K562 (cell line): ENCODE measurements around the gene CCDC159. TPM values are rescaled to one million over a fixed set of nuclear protein-coding genes. Genes with fewer than 3 reads are reported as not detected.

ENCODE experiments used
- CTBP1 ChIP-seq: fragments of 450-650 bp; IDR thresholded peaks from 2 replicates; pipeline ENCODE4 v1.6.1; 2016; ENCODE audit warnings: borderline replicate concordance
- FOXA3 ChIP-seq, 2 experiments: fragments of 450-650 bp in 1 of 2; sonication (generic) in 1 of 2; formaldehyde crosslinking; IDR thresholded peaks in 1 of 2; conservative IDR thresholded peaks in 1 of 2; 2 replicates each; pipeline versions ENCODE4 v1.4.0 to v1.8.0; 2020 to 2022; ENCODE audit warnings: mild to moderate bottlenecking in 2 of 2, missing genetic modification reagents in 1 of 2
- KDM5B ChIP-seq: fragments of 200-600 bp; sonication (generic); IDR thresholded peaks from 2 replicates; pipeline ENCODE4 v1.6.1; 2012; ENCODE audit warnings: low read depth, mild to moderate bottlenecking, moderate library complexity, low read length, control low read depth, inconsistent platforms; ENCODE audit not compliant: insufficient replicate concordance
- MAFG ChIP-seq: fragments of 450-650 bp; conservative IDR thresholded peaks from 2 replicates; pipeline ENCODE4 v1.6.1; 2016; ENCODE audit warnings: missing genetic modification characterization, missing compliant biosample characterization
- MCM3 ChIP-seq: fragments of 450-650 bp; IDR thresholded peaks from 2 replicates; pipeline ENCODE4 v1.6.1; 2016
- NR2F6 ChIP-seq: fragments of 450-650 bp; formaldehyde crosslinking; IDR thresholded peaks from 2 replicates; pipeline ENCODE4 v1.4.0; 2020; ENCODE audit warnings: mild to moderate bottlenecking
- TEAD1 ChIP-seq, 2 experiments: fragments of 450-650 bp in 1 of 2; sonication (generic) in 1 of 2; formaldehyde crosslinking; IDR thresholded peaks; 2 replicates each; pipeline versions ENCODE4 v1.4.0 to v1.8.0; 2020 to 2022; ENCODE audit warnings: mild to moderate bottlenecking in 2 of 2, missing genetic modification reagents in 1 of 2
- polyA plus RNA-seq, 8 experiments: library from polyadenylated mRNA; depleted of rRNA in 4 of 8; stranded (reverse) in 5 of 8; unstranded in 3 of 8; fragments of >200 nt; fragmentation: Nextera tagmentation in 2 of 8; fragmentation: Illumina TruSeq in 1 of 8; extraction: Ambion mirVana in 2 of 8; extraction: Trizol in 1 of 8; gene quantifications; 2 replicates each; pipeline versions ENCODE4 v1.2.1 to v1.2.3, GENCODE V29; 2011 to 2014; ENCODE audit warnings: inconsistent platforms in 1 of 8, missing spikeins in 1 of 8
- total RNA-seq, 7 experiments: library from RNA; depleted of rRNA in 6 of 7; stranded (reverse); fragments of >200 nt in 6 of 7; fragmentation: Illumina TruSeq in 2 of 7; extraction: Trizol in 2 of 7; gene quantifications; 2 replicates each; pipeline versions ENCODE4 v1.2.1 to v1.2.3, GENCODE V29; 2011 to 2021; ENCODE audit warnings: low replicate concordance in 1 of 7
- TF ChIP-seq, protein P1 (sequence below), 2 experiments: fragments of 450-650 bp; IDR thresholded peaks; 2 replicates each; pipeline ENCODE4 v1.6.1; 2018; ENCODE audit warnings: mild to moderate bottlenecking in 2 of 2, low read depth in 1 of 2; ENCODE audit not compliant: partially characterized antibody in 2 of 2
- TF ChIP-seq, protein P2 (sequence below), 2 experiments: fragments of 450-650 bp in 1 of 2; sonication (generic) in 1 of 2; formaldehyde crosslinking in 1 of 2; IDR thresholded peaks; 2 replicates each; pipeline versions ENCODE4 v1.7.1 to v1.9.0; 2016 to 2022; ENCODE audit warnings: inconsistent platforms in 1 of 2, mild to moderate bottlenecking in 1 of 2, missing genetic modification reagents in 1 of 2

CCDC159 gene
- total and polyA plus RNA-seq, 9 of the 15 experiments (the other 6 are each of a cell fraction or from before 2014, with no cell fraction given) = 0.68 to 10.1 (median 4.7) TPM

GRCh38 chr19:11374433-11375142, 28.3 kb downstream of the CCDC159 start, which contains the start of gene SWSAP1 (continued):
- TF ChIP-seq, protein P1, sequence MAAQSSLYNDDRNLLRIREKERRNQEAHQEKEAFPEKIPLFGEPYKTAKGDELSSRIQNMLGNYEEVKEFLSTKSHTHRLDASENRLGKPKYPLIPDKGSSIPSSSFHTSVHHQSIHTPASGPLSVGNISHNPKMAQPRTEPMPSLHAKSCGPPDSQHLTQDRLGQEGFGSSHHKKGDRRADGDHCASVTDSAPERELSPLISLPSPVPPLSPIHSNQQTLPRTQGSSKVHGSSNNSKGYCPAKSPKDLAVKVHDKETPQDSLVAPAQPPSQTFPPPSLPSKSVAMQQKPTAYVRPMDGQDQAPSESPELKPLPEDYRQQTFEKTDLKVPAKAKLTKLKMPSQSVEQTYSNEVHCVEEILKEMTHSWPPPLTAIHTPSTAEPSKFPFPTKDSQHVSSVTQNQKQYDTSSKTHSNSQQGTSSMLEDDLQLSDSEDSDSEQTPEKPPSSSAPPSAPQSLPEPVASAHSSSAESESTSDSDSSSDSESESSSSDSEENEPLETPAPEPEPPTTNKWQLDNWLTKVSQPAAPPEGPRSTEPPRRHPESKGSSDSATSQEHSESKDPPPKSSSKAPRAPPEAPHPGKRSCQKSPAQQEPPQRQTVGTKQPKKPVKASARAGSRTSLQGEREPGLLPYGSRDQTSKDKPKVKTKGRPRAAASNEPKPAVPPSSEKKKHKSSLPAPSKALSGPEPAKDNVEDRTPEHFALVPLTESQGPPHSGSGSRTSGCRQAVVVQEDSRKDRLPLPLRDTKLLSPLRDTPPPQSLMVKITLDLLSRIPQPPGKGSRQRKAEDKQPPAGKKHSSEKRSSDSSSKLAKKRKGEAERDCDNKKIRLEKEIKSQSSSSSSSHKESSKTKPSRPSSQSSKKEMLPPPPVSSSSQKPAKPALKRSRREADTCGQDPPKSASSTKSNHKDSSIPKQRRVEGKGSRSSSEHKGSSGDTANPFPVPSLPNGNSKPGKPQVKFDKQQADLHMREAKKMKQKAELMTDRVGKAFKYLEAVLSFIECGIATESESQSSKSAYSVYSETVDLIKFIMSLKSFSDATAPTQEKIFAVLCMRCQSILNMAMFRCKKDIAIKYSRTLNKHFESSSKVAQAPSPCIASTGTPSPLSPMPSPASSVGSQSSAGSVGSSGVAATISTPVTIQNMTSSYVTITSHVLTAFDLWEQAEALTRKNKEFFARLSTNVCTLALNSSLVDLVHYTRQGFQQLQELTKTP (IDR thresholded peaks at IDR 0.05; ENCODE audit: low read depth in 1 of 2, partially characterized antibody in 2 of 2) = peak in 1 of 2 experiments; percentile 37
- TF ChIP-seq MCM3 (no peak), KDM5B (peak; percentile 92), MAFG (tag) (no peak), NR2F6 (CRISPR knock-in tag) (0 out of 2 replicates have a peak, but pooled peaks have one; percentile 68), CTBP1 (peak; percentile 63), TEAD1 (CRISPR knock-in tag; IDR thresholded peaks at IDR 0.05) (peak; percentile 71 to 85; a peak in 3 of 4 replicates), FOXA3 (CRISPR knock-in tag; conservative IDR thresholded peaks at IDR 0.05 in 1 of 2, IDR thresholded peaks at IDR 0.05 in 1 of 2) (peak in 1 of 2 experiments; percentile 54; a peak in 1 of 4 replicates)
- TF ChIP-seq, protein P2, sequence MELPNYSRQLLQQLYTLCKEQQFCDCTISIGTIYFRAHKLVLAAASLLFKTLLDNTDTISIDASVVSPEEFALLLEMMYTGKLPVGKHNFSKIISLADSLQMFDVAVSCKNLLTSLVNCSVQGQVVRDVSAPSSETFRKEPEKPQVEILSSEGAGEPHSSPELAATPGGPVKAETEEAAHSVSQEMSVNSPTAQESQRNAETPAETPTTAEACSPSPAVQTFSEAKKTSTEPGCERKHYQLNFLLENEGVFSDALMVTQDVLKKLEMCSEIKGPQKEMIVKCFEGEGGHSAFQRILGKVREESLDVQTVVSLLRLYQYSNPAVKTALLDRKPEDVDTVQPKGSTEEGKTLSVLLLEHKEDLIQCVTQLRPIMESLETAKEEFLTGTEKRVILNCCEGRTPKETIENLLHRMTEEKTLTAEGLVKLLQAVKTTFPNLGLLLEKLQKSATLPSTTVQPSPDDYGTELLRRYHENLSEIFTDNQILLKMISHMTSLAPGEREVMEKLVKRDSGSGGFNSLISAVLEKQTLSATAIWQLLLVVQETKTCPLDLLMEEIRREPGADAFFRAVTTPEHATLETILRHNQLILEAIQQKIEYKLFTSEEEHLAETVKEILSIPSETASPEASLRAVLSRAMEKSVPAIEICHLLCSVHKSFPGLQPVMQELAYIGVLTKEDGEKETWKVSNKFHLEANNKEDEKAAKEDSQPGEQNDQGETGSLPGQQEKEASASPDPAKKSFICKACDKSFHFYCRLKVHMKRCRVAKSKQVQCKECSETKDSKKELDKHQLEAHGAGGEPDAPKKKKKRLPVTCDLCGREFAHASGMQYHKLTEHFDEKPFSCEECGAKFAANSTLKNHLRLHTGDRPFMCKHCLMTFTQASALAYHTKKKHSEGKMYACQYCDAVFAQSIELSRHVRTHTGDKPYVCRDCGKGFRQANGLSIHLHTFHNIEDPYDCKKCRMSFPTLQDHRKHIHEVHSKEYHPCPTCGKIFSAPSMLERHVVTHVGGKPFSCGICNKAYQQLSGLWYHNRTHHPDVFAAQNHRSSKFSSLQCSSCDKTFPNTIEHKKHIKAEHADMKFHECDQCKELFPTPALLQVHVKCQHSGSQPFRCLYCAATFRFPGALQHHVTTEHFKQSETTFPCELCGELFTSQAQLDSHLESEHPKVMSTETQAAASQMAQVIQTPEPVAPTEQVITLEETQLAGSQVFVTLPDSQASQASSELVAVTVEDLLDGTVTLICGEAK (IDR thresholded peaks at IDR 0.05) = peak; percentile 76
- TF ChIP-seq, protein P2 (CRISPR knock-in tag; IDR thresholded peaks at IDR 0.05) = no peak
